HCT116 (cell line): Measurements from ENCODE around the gene CFAP300. TPM values are rescaled to one million over a fixed set of nuclear protein-coding genes. Genes with fewer than 3 reads are reported as not detected.

Experiments
- ATAC-seq: fragments of 200-7000 bp; cut with Tn5 transposase; 2 replicates; pipeline ENCODE4 v1.9.1; 2020; ENCODE audit warnings: mild to moderate bottlenecking, moderate library complexity
- BruUV-seq: library from RNA; stranded (reverse); fragments of 400-500 nt; replicated peaks from 2 replicates; lab custom pipeline; 2021; lab: Mats Ljungman, UMichigan
- CTCF ChIA-PET: fragments of 300-600 bp; sonication (Branson Sonifier 250); formaldehyde crosslinking; loops from one replicate; lab custom pipeline; 2021; ENCODE audit warnings: antibody characterized with exemption; lab: Charles Lee
- POLR2A ChIA-PET: fragments of 300-600, 350-600 bp; sonication (Branson Sonifier 250); formaldehyde crosslinking; loops from one replicate; lab custom pipeline; 2021; ENCODE audit warnings: antibody characterized with exemption; lab: Charles Lee
- RAD21 ChIA-PET, 2 experiments: fragments of 300-600 bp; sonication (Branson Sonifier 250); formaldehyde crosslinking; loops; one replicate each; lab custom pipeline; 2023; ENCODE audit warnings: low total read pairs in 2 of 2; ENCODE audit not compliant: uncharacterized antibody in 2 of 2, unreplicated experiment in 2 of 2, low non-redundant PET in 1 of 2; lab: Charles Lee
- DNase-seq: peaks from one replicate; pipeline ENCODE4 v3.0.0-alpha.2; 2010; ENCODE audit warnings: low read depth, low spot score
- H2AFZ ChIP-seq: fragments of 200-600 bp; shearing (Covaris generic), sonication (generic); 2 replicates; pipeline ENCODE4 v1.6.1; 2017; ENCODE audit warnings: low read depth, mixed run types, mixed read lengths, antibody characterized with exemption, low read length; ENCODE audit not compliant: poor library complexity, severe bottlenecking
- H3K27ac ChIP-seq: 2 replicates; pipeline ENCODE4 v1.5.1; 2012; ENCODE audit warnings: low read depth, low read length
- H3K27me3 ChIP-seq: fragments of 200-600 bp; sonication (generic); 2 replicates; pipeline ENCODE4 v1.6.1; 2016; ENCODE audit warnings: mixed run types, low read length, mixed read lengths; ENCODE audit not compliant: insufficient read depth
- H3K36me3 ChIP-seq, 2 experiments: fragments of 200-500 bp in 1 of 2; fragments of 200-600 bp in 1 of 2; sonication (Bioruptor generic) in 1 of 2; sonication (generic) in 1 of 2; 2 replicates each; pipeline versions ENCODE4 v1.5.1 to v1.6.1; 2014 to 2016; ENCODE audit warnings: low read length in 2 of 2, inconsistent platforms in 1 of 2, mixed read lengths in 1 of 2, mixed run types in 1 of 2; ENCODE audit not compliant: insufficient read depth in 2 of 2, control insufficient read depth in 1 of 2
- H3K4me1 ChIP-seq, 2 experiments: fragments of 200-600 bp in 1 of 2; sonication (generic) in 1 of 2; 2 replicates each; pipeline versions ENCODE4 v1.5.1 to v1.6.1; 2012 to 2017; ENCODE audit warnings: low read length in 2 of 2, inconsistent platforms in 1 of 2, mild to moderate bottlenecking in 1 of 2, mixed read lengths in 1 of 2, mixed run types in 1 of 2, moderate library complexity in 1 of 2; ENCODE audit not compliant: insufficient read depth in 2 of 2, control insufficient read depth in 1 of 2
- H3K4me2 ChIP-seq: fragments of 200-600 bp; sonication (generic); 2 replicates; pipeline ENCODE4 v1.6.1; 2017; ENCODE audit warnings: mixed run types, low read length, mixed read lengths
- H3K4me3 ChIP-seq, 2 experiments: fragments of 200-600 bp in 1 of 2; sonication (generic) in 1 of 2; replicated peaks in 1 of 2; 2 replicates each; pipeline ENCODE4 v1.5.1; 2011 to 2016; ENCODE audit warnings: low read length in 2 of 2, control low read depth in 1 of 2, low read depth in 1 of 2, mild to moderate bottlenecking in 1 of 2, mixed read lengths in 1 of 2, mixed run types in 1 of 2
- H3K79me2 ChIP-seq: fragments of 200-600 bp; sonication (generic); 2 replicates; pipeline ENCODE4 v1.6.1; 2017; ENCODE audit warnings: mild to moderate bottlenecking, mixed run types, low read length, moderate library complexity, mixed read lengths; ENCODE audit not compliant: insufficient read depth
- H3K9ac ChIP-seq: fragments of 200-600 bp; sonication (generic); 2 replicates; pipeline ENCODE4 v1.6.1; 2016; ENCODE audit warnings: low read length, mixed read lengths
- H3K9me2 ChIP-seq: fragments of 200-600 bp; sonication (generic), shearing (Covaris generic); 2 replicates; pipeline ENCODE4 v1.6.1; 2017; ENCODE audit warnings: mixed run types, mild to moderate bottlenecking, moderate library complexity; ENCODE audit not compliant: insufficient read depth
- H3K9me3 ChIP-seq, 2 experiments: fragments of 200-500 bp in 1 of 2; fragments of 200-600 bp in 1 of 2; sonication (Bioruptor generic) in 1 of 2; sonication (generic) in 1 of 2; 2 replicates each; pipeline ENCODE4 v1.6.1; 2014 to 2017; ENCODE audit warnings: low read length in 2 of 2, mixed read lengths in 2 of 2, inconsistent platforms in 1 of 2, low read depth in 1 of 2, mild to moderate bottlenecking in 1 of 2, mixed run types in 1 of 2, moderate library complexity in 1 of 2; ENCODE audit not compliant: control insufficient read depth in 1 of 2, insufficient read depth in 1 of 2
- H4K20me1 ChIP-seq: fragments of 200-600 bp; sonication (generic), shearing (Covaris generic); 2 replicates; pipeline ENCODE4 v1.6.1; 2017; ENCODE audit warnings: mixed run types, mild to moderate bottlenecking, moderate library complexity; ENCODE audit not compliant: insufficient read depth
- ATF3 ChIP-seq: IDR thresholded peaks from 2 replicates; pipeline ENCODE4 v1.6.1; 2012
- CEBPB ChIP-seq: IDR thresholded peaks from 2 replicates; pipeline ENCODE4 v1.6.1; 2012; ENCODE audit warnings: low read depth
- EGR1 ChIP-seq: IDR thresholded peaks from 2 replicates; pipeline ENCODE4 v1.6.1; 2012; ENCODE audit warnings: low read depth
- ELF1 ChIP-seq: IDR thresholded peaks from 2 replicates; pipeline ENCODE4 v1.6.1; 2012; ENCODE audit warnings: low read depth, borderline replicate concordance
- EZH2 ChIP-seq: fragments of 200-600 bp; sonication (generic); IDR thresholded peaks from 2 replicates; pipeline ENCODE4 v1.6.1; 2017; ENCODE audit warnings: antibody characterized with exemption, mixed run types
- MAX ChIP-seq: IDR thresholded peaks from 2 replicates; pipeline ENCODE4 v1.6.1; 2012
- RAD21 ChIP-seq: IDR thresholded peaks from 2 replicates; pipeline ENCODE4 v1.6.1; 2012; ENCODE audit warnings: low read depth, mild to moderate bottlenecking
- REST ChIP-seq: IDR thresholded peaks from 2 replicates; pipeline ENCODE4 v1.6.1; 2012; ENCODE audit warnings: low read depth
- SP1 ChIP-seq: IDR thresholded peaks from 2 replicates; pipeline ENCODE4 v1.6.1; 2012; ENCODE audit warnings: low read depth
- SRF ChIP-seq: IDR thresholded peaks from 2 replicates; pipeline ENCODE4 v1.6.1; 2012; ENCODE audit warnings: low read depth
- YY1 ChIP-seq: IDR thresholded peaks from 2 replicates; pipeline ENCODE4 v1.6.1; 2011; ENCODE audit warnings: low read length, low read depth, moderate library complexity, mild to moderate bottlenecking; ENCODE audit not compliant: insufficient replicate concordance; ENCODE audit errors: extremely low read depth
- ZBTB33 ChIP-seq: IDR thresholded peaks from 2 replicates; pipeline ENCODE4 v1.6.1; 2011; ENCODE audit warnings: mild to moderate bottlenecking, low read length, moderate library complexity; ENCODE audit not compliant: insufficient replicate concordance; ENCODE audit errors: extremely low read depth
- intact Hi-C: fragments of 100-400 bp; cut with micrococcal nuclease; formaldehyde crosslinking; loops from 2 replicates; pipeline ENCODE4 v1.10.0; 2022
- total RNA-seq: library from RNA; stranded (reverse); gene quantifications from one replicate; pipeline ENCODE4 v1.2.1, GENCODE V29; 2021; ENCODE audit not compliant: unreplicated experiment
- TF ChIP-seq, protein P1 (sequence below), 3 experiments: fragments of 200-600 bp in 1 of 3; sonication (generic) in 1 of 3; IDR thresholded peaks in 2 of 3; conservative IDR thresholded peaks in 1 of 3; 2 replicates each; pipeline ENCODE4 v1.5.1; 2012 to 2017; ENCODE audit warnings: low read depth in 2 of 3, low read length in 2 of 3, antibody characterized with exemption in 1 of 3, borderline replicate concordance in 1 of 3, control low read depth in 1 of 3, mild to moderate bottlenecking in 1 of 3, mixed read lengths in 1 of 3, mixed run types in 1 of 3, moderate library complexity in 1 of 3; ENCODE audit not compliant: insufficient read depth in 1 of 3

Gene CFAP300
- total RNA-seq, 1 experiment from 2014 or later = not detected

DNA sequence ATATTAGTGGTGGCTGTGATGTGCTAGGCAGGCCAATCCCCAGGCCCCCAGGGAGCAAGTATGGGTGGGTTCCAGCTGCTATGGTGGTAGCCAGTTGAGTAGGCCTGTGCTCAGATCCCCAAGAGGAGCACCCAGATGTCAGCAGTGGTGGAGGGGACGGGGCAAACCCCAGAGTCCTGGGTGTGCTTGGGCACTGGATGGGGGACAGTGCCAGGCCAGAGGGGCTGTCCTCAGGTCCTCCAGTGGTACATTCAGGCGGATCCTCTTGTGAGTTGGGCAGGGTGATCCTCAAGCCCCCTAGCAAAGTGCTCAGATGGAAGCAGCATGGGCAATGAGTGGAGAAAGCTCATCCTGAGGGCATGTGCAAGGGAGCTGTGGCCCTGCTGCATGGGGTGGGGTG, 26.0 kb downstream of the CFAP300 start:
- DNase-seq (no peak), ATAC-seq (no peak)
- peaks cover 0 to 12% of the 10 kb centered on the region in 2 experiments; a peak in 2 of 4 replicates for H3K9me3 ChIP-seq
- BruUV-seq = no TSS peak
- no peaks in the 10 kb centered on the region for H3K9me2 ChIP-seq
- ChIA-PET CTCF (no interaction called here), RAD21 (no interaction called here), POLR2A (no interaction called here)
- TF ChIP-seq YY1 (no peak), EGR1 (no peak), ZBTB33 (no peak), SRF (no peak), ATF3 (no peak), EZH2 (no peak), RAD21 (no peak), ELF1 (no peak), REST (no peak), MAX (no peak), CEBPB (no peak), SP1 (no peak)
- TF ChIP-seq, protein P1, sequence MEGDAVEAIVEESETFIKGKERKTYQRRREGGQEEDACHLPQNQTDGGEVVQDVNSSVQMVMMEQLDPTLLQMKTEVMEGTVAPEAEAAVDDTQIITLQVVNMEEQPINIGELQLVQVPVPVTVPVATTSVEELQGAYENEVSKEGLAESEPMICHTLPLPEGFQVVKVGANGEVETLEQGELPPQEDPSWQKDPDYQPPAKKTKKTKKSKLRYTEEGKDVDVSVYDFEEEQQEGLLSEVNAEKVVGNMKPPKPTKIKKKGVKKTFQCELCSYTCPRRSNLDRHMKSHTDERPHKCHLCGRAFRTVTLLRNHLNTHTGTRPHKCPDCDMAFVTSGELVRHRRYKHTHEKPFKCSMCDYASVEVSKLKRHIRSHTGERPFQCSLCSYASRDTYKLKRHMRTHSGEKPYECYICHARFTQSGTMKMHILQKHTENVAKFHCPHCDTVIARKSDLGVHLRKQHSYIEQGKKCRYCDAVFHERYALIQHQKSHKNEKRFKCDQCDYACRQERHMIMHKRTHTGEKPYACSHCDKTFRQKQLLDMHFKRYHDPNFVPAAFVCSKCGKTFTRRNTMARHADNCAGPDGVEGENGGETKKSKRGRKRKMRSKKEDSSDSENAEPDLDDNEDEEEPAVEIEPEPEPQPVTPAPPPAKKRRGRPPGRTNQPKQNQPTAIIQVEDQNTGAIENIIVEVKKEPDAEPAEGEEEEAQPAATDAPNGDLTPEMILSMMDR (IDR thresholded peaks at IDR 0.05 in 2 of 3, conservative IDR thresholded peaks at IDR 0.05 in 1 of 3; ENCODE audit: borderline replicate concordance in 1 of 3, insufficient read depth in 1 of 3, low read depth in 2 of 3, low read length in 2 of 3) = no peak
- H3K9ac ChIP-seq = no peak overlapping the region
- H3K36me3 ChIP-seq = no peaks in the 10 kb centered on the region
- no peaks in the 10 kb centered on the region for H3K79me2 ChIP-seq
- no peak overlapping the region for H3K27ac ChIP-seq
- H3K4me3 ChIP-seq = no peak overlapping the region
- no peaks in the 10 kb centered on the region for H4K20me1 ChIP-seq
- H3K4me2 ChIP-seq = no peak overlapping the region
- H2AFZ ChIP-seq = no peak overlapping the region
- H3K4me1 ChIP-seq = no peaks in the 10 kb centered on the region
- no peaks in the 10 kb centered on the region for H3K27me3 ChIP-seq
- intact Hi-C loops = no loop called here
